Naive thymus-derived CD4-positive, alpha-beta T cell (primary cell): ENCODE measurements around the gene INPP5B. TPM values are rescaled to one million over a fixed set of nuclear protein-coding genes. Genes with fewer than 3 reads are reported as not detected.

Experiments
- ATAC-seq: fragments of 150-1000 bp; cut with Tn5 transposase; 2 replicates; pipeline ENCODE4 v1.10.0; 2021; ENCODE audit warnings: mild to moderate bottlenecking, moderate library complexity
- CTCF ChIA-PET: fragments of 350-600 bp; sonication (Branson Sonifier 250); formaldehyde crosslinking; loops from one replicate; lab custom pipeline; 2021; ENCODE audit warnings: antibody characterized with exemption; lab: Charles Lee
- POLR2A ChIA-PET: fragments of 350-600 bp; sonication (Branson Sonifier 250); formaldehyde crosslinking; loops from one replicate; lab custom pipeline; 2021; ENCODE audit warnings: antibody characterized with exemption, inconsistent platforms; lab: Charles Lee
- DNase-seq, 9 donors: peaks; one replicate each; pipeline versions ENCODE4 v3.0.0 to v3.0.0-alpha.2; 2020 to 2022; ENCODE audit warnings: mixed read lengths in 1 of 9
- H3K27ac ChIP-seq: one replicate; pipeline ENCODE4 v1.7.0; 2013; ENCODE audit warnings: mild to moderate bottlenecking, low read depth, low read length, moderate library complexity
- H3K27me3 ChIP-seq, 2 donors: one replicate each; pipeline ENCODE4 v1.7.0; 2013; ENCODE audit warnings: low read length in 2 of 2, mild to moderate bottlenecking in 2 of 2, moderate library complexity in 2 of 2; ENCODE audit not compliant: control insufficient read depth in 2 of 2, insufficient read depth in 2 of 2
- H3K36me3 ChIP-seq, 3 experiments: 1 replicate in 2 of 3; 2 replicates in 1 of 3; pipeline ENCODE4 v1.7.0; 2013; ENCODE audit warnings: low read length in 3 of 3, mild to moderate bottlenecking in 3 of 3, moderate library complexity in 1 of 3; ENCODE audit not compliant: insufficient read depth in 3 of 3, control insufficient read depth in 2 of 3
- H3K4me1 ChIP-seq, 2 donors: one replicate each; pipeline ENCODE4 v1.7.0; 2013; ENCODE audit warnings: low read length in 2 of 2, mild to moderate bottlenecking in 2 of 2, moderate library complexity in 1 of 2; ENCODE audit not compliant: control insufficient read depth in 2 of 2, insufficient read depth in 2 of 2
- H3K4me3 ChIP-seq: 2 replicates; pipeline ENCODE4 v1.7.0; 2013; ENCODE audit warnings: mild to moderate bottlenecking, low read length
- H3K9me3 ChIP-seq, 3 experiments: 1 replicate in 2 of 3; 2 replicates in 1 of 3; pipeline ENCODE4 v1.7.0; 2013; ENCODE audit warnings: low read length in 3 of 3; ENCODE audit not compliant: control insufficient read depth in 2 of 3
- H3K27ac Mint-ChIP-seq, 9 donors: one replicate each; pipeline ENCODE4 v1.8.0; 2020 to 2022; ENCODE audit warnings: mixed read lengths in 9 of 9, mild to moderate bottlenecking in 8 of 9, moderate library complexity in 5 of 9, inconsistent platforms in 2 of 9
- H3K27me3 Mint-ChIP-seq, 5 donors: one replicate each; pipeline ENCODE4 v1.8.0; 2021 to 2022; ENCODE audit warnings: mixed read lengths in 5 of 5, mild to moderate bottlenecking in 1 of 5
- H3K36me3 Mint-ChIP-seq, 5 donors: one replicate each; pipeline ENCODE4 v1.8.0; 2020 to 2022; ENCODE audit warnings: mixed read lengths in 5 of 5, mild to moderate bottlenecking in 3 of 5, inconsistent platforms in 1 of 5
- H3K4me1 Mint-ChIP-seq, 7 donors: one replicate each; pipeline ENCODE4 v1.8.0; 2020 to 2022; ENCODE audit warnings: mixed read lengths in 7 of 7, mild to moderate bottlenecking in 3 of 7, inconsistent platforms in 1 of 7
- H3K4me3 Mint-ChIP-seq, 10 donors: one replicate each; pipeline ENCODE4 v1.8.0; 2020 to 2022; ENCODE audit warnings: mild to moderate bottlenecking in 10 of 10, mixed read lengths in 10 of 10, moderate library complexity in 6 of 10, inconsistent platforms in 2 of 10
- H3K9me3 Mint-ChIP-seq, 11 donors: one replicate each; pipeline ENCODE4 v1.8.0; 2020 to 2022; ENCODE audit warnings: mixed read lengths in 11 of 11, mild to moderate bottlenecking in 4 of 11, inconsistent platforms in 1 of 11, moderate library complexity in 1 of 11
- intact Hi-C, 2 donors: fragments of 100-400 bp; cut with micrococcal nuclease; formaldehyde crosslinking; loops; one replicate each; pipeline ENCODE4 v1.15.1; 2023
- polyA plus RNA-seq, 2 donors: library from polyadenylated mRNA; unstranded; fragments of 300-500 nt; fragmentation: Illumina TruSeq; gene quantifications; one replicate each; pipeline ENCODE4 v1.2.3, GENCODE V29; 2021
- total RNA-seq, 6 experiments: library from RNA in 5 of 6; stranded (reverse) in 5 of 6; gene quantifications; 1 replicate in 5 of 6; 2 replicates in 1 of 6; pipeline ENCODE4 v1.2.3 and lab custom pipeline; 2021 to 2026

The INPP5B gene
- total and polyA plus RNA-seq, 7 experiments from 2014 or later: 14.1 to 35.7 (median 28.0) TPM

DNA sequence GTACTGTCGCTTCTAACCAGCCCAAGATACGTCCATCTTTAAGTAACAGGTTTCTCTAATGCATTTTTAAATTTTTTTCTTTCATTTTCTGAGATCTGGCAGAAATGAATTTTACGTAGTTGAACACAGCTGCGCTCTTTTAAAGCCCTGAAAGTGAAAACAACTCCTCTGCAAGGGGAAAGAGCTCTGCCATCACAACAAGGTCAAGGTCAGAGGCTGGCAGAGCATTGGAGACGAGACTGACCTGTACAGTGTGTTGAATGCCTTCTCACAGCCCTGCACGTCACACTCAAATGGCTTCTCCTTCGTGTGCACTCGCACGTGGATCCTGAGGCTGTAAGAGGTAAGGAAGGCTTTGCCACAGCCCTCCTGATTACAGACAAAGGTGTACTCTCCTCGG, 107.2 kb downstream of the INPP5B start:
- intact Hi-C loops: no loop called here
- peaks cover 3 to 33% (median 10%) of the 10 kb centered on the region in 5 donors for H3K36me3 Mint-ChIP-seq
- no peaks in the 10 kb centered on the region for H3K9me3 ChIP-seq

DNA sequence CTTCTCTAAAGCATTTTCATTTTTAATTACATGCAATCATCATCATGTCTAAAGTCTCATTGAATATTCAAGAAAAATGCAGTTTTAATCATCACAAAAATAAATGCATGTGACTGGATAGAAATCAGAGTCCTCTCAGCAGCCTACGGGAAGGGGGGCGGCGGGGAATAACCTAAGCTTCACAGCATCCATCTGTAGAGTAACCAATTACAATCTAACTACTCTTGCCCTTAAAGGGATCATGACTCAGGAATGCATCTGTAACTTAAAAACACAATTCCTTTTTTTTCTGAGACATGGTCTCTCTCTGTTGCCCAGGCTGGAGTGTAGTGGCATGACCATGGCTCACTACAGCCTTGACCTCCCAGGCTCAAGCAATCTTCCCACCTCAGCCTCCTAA, 110.1 kb downstream of the INPP5B start:
- ChIA-PET POLR2A (interaction anchor here (0.6 kb wide), 1 partner anchor 23 kb away, joined by 3 read pairs; no protein-coding TSS in a partner anchor), CTCF (no interaction called here)
- no peak overlapping the region for H3K27ac Mint-ChIP-seq
- Histone ChIP-seq H3K27me3 (no peaks in the 10 kb centered on the region), H3K4me3 (no peak overlapping the region), H3K4me1 (no peaks in the 10 kb centered on the region), H3K36me3 (peaks cover 17 to 89% (median 37%) of the 10 kb centered on the region in 3 experiments), H3K9me3 (no peaks in the 10 kb centered on the region), H3K27ac (no peak overlapping the region)
- no peak for ATAC-seq
- no peaks in the 10 kb centered on the region for H3K9me3 Mint-ChIP-seq
- no peak for DNase-seq
- H3K36me3 Mint-ChIP-seq: peaks cover 15 to 46% (median 20%) of the 10 kb centered on the region in 5 donors
- no peaks in the 10 kb centered on the region for H3K27me3 Mint-ChIP-seq
- H3K4me3 Mint-ChIP-seq: no peak overlapping the region
- intact Hi-C loops: no loop called here
- peaks cover 0 to 7% (median 0%) of the 10 kb centered on the region in 7 donors for H3K4me1 Mint-ChIP-seq

More for the DNA sequence above, 107.2 kb downstream of the INPP5B start:
- peaks cover 6 to 15% (median 10%) of the 10 kb centered on the region in 7 donors for H3K4me1 Mint-ChIP-seq
- no peaks in the 10 kb centered on the region for H3K27me3 Mint-ChIP-seq
- DNase-seq (no peak), ATAC-seq (no peak)
- POLR2A ChIA-PET: no interaction called here
- H3K36me3 ChIP-seq: peaks cover 5 to 65% (median 21%) of the 10 kb centered on the region in 3 experiments
- H3K27ac ChIP-seq: no peak overlapping the region
- H3K9me3 Mint-ChIP-seq: no peaks in the 10 kb centered on the region
- H3K4me1 ChIP-seq: no peaks in the 10 kb centered on the region
- H3K27me3 ChIP-seq: no peaks in the 10 kb centered on the region
- CTCF ChIA-PET: no interaction called here
- no peak overlapping the region for H3K4me3 ChIP-seq
- no peak overlapping the region for H3K27ac Mint-ChIP-seq
- H3K4me3 Mint-ChIP-seq: no peak overlapping the region

DNA sequence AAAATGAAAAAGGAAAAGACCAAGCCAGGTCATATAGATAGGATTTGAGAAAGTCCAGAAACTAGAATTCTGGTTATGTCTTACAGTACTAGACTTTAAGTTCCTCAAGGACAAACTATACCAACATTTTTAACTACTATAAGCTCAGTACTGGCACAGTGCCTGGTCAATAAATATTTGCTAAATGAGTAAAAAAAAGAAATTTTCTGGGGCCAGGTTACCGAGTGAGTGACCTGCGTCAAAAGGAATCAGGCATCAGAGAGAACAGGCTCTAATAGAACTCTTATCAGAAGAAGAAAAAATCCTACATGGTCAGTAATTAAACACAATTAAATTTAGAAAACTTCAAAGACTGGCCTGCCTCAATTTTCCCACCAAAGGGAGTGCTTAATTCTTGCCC, 115.0 kb downstream of the INPP5B start:
- intact Hi-C loops: no loop called here

DNA sequence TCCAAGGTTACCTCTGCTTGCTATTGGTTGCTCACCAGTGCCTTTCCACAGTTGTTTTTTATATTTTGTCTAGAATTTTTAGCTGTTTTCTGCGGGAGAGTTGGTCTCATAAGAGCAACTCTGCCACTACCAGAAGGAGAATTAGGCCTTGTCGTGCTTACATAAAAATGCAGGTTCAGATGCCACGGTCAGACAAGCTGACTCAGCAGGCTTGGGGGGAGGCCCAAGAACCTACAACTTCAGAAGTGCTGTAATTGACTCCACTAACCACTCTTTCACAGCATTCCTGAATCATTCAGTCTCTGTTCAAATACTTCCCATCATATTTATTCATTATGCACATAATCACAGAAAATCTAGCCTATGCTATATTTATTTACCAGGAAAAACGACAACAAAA, 115.7 kb downstream of the INPP5B start:
- CTCF ChIA-PET: no interaction called here
- Histone ChIP-seq H3K4me1 (no peaks in the 10 kb centered on the region), H3K27ac (no peak overlapping the region), H3K4me3 (no peak overlapping the region), H3K9me3 (no peaks in the 10 kb centered on the region), H3K27me3 (no peaks in the 10 kb centered on the region), H3K36me3 (peaks cover 15 to 67% (median 27%) of the 10 kb centered on the region in 3 experiments)
- no peak overlapping the region for H3K27ac Mint-ChIP-seq
- DNase-seq (no peak), ATAC-seq (no peak)
- H3K27me3 Mint-ChIP-seq: no peaks in the 10 kb centered on the region
- H3K9me3 Mint-ChIP-seq: no peaks in the 10 kb centered on the region
- no peak overlapping the region for H3K4me3 Mint-ChIP-seq
- H3K36me3 Mint-ChIP-seq: peaks cover 20 to 48% (median 29%) of the 10 kb centered on the region in 5 donors
- POLR2A ChIA-PET: interaction anchor here (0.7 kb wide), 1 partner anchor 15 kb away, joined by 3 read pairs; no protein-coding TSS in a partner anchor
- H3K4me1 Mint-ChIP-seq: peaks cover 0 to 7% (median 0%) of the 10 kb centered on the region in 7 donors
- intact Hi-C loops: no loop called here

More for the DNA sequence above, 115.0 kb downstream of the INPP5B start:
- peaks cover 15 to 72% (median 27%) of the 10 kb centered on the region in 3 experiments for H3K36me3 ChIP-seq
- Mint-ChIP-seq H3K9me3 (no peaks in the 10 kb centered on the region), H3K27me3 (no peaks in the 10 kb centered on the region), H3K36me3 (peaks cover 20 to 50% (median 33%) of the 10 kb centered on the region in 5 donors), H3K27ac (no peak overlapping the region), H3K4me1 (peaks cover 0 to 7% (median 0%) of the 10 kb centered on the region in 7 donors), H3K4me3 (no peak overlapping the region)
- CTCF ChIA-PET: no interaction called here
- DNase-seq (no peak), ATAC-seq (no peak)
- no peak overlapping the region for H3K27ac ChIP-seq
- H3K27me3 ChIP-seq: no peaks in the 10 kb centered on the region
- no peaks in the 10 kb centered on the region for H3K4me1 ChIP-seq
- POLR2A ChIA-PET: no interaction called here
- H3K9me3 ChIP-seq: no peaks in the 10 kb centered on the region
- no peak overlapping the region for H3K4me3 ChIP-seq

DNA sequence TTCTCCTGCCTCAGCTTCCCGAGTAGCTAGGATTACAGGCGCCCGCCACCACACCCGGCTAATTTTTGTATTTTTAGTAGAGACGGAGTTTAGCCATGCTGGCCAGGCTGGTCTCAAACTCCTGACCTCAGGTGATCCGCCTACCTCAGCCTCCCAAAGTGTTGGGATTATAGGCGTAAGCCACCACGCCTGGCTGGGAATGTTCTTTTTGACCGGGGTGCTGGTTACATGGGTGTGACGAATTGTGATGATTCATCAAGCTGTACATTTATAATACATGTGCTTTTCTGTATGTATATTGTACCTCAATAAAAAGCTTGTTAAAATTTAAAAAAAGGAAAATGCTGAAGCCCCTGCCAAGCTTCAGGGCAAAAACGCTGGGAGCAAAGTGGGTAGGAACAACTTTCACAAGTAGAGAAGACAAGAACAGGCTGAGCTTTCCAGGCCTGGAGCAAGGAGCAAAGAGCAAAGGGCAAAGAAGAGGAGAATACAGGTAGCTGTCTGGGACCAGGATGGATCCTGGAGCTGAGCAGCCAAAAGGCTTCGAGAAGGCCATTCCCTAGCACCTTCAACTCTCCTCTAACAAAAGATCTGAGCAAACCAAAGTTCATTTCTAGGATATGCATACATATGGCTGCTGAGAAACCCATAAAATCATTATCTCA, 118.3 kb downstream of the INPP5B start:
- no peaks in the 10 kb centered on the region for H3K9me3 ChIP-seq
- intact Hi-C loops: no loop called here
- peaks cover 11 to 48% (median 20%) of the 10 kb centered on the region in 5 donors for H3K36me3 Mint-ChIP-seq
- no peak overlapping the region for H3K4me3 ChIP-seq
- CTCF ChIA-PET: no interaction called here
- peaks cover 0 to 11% (median 0%) of the 10 kb centered on the region in 7 donors for H3K4me1 Mint-ChIP-seq
- no peak overlapping the region for H3K27ac ChIP-seq
- H3K27ac Mint-ChIP-seq: no peak overlapping the region
- H3K36me3 ChIP-seq: peaks cover 12 to 46% (median 14%) of the 10 kb centered on the region in 3 experiments
- ATAC-seq (no peak), DNase-seq (no peak)
- no peaks in the 10 kb centered on the region for H3K4me1 ChIP-seq
- no peak overlapping the region for H3K4me3 Mint-ChIP-seq
- no peaks in the 10 kb centered on the region for H3K9me3 Mint-ChIP-seq
- no peaks in the 10 kb centered on the region for H3K27me3 ChIP-seq
- POLR2A ChIA-PET: interaction anchor here (0.7 kb wide), 1 partner anchor 173 kb away, joined by 4 read pairs; no protein-coding TSS in a partner anchor
- no peaks in the 10 kb centered on the region for H3K27me3 Mint-ChIP-seq

DNA sequence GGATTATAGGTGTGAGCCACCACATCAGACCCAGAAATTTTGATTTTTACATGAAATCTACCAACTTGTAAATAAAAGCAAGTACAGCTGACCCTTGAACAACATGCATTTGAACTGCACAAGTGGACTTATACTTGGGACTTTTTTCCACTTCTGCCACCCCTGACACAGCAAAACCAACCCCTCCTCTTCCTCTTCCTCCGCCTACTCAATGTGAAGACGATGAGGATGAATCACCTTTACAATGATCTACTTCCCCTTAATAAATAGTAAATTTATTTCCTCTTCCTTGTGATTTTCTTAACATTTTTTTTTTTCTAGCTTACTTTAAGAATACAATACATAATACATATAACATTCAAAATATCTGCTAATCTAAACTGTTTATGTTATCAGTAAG, 121.3 kb downstream of the INPP5B start:
- H3K27me3 ChIP-seq: no peaks in the 10 kb centered on the region
- H3K9me3 ChIP-seq: no peaks in the 10 kb centered on the region
- H3K36me3 ChIP-seq: peaks cover 3 to 45% (median 8%) of the 10 kb centered on the region in 3 experiments
- peaks cover 0 to 11% (median 0%) of the 10 kb centered on the region in 7 donors for H3K4me1 Mint-ChIP-seq
- H3K36me3 Mint-ChIP-seq: peaks cover 12 to 52% (median 21%) of the 10 kb centered on the region in 5 donors
- ChIA-PET POLR2A (interaction anchor here (1.1 to 1.5 kb wide), 3 partner anchors 10 to 24 kb away, joined by 3 to 4 read pairs (median 4); partner anchors contain the start of genes C1orf122 and YRDC), CTCF (no interaction called here)
- no peaks in the 10 kb centered on the region for H3K4me1 ChIP-seq
- H3K27me3 Mint-ChIP-seq: no peaks in the 10 kb centered on the region
- no peak overlapping the region for H3K4me3 Mint-ChIP-seq
- peak overlapping the region in 1 of 9 donors; percentile 9 for H3K27ac Mint-ChIP-seq
- DNase-seq (no peak), ATAC-seq (peak; percentile 64)
- no peak overlapping the region for H3K27ac ChIP-seq
- intact Hi-C loops: no loop called here
- H3K4me3 ChIP-seq: no peak overlapping the region
- no peaks in the 10 kb centered on the region for H3K9me3 Mint-ChIP-seq
